NCI-H748 treated with DMSO at 0.1 percent for 48 hours (cell line): ENCODE measurements around the gene CDCA5.

Experiments used
- DNase-seq: peaks from one replicate; lab custom pipeline; 2025; lab: John Stamatoyannopoulos, UW

CDCA5 gene

DNA sequence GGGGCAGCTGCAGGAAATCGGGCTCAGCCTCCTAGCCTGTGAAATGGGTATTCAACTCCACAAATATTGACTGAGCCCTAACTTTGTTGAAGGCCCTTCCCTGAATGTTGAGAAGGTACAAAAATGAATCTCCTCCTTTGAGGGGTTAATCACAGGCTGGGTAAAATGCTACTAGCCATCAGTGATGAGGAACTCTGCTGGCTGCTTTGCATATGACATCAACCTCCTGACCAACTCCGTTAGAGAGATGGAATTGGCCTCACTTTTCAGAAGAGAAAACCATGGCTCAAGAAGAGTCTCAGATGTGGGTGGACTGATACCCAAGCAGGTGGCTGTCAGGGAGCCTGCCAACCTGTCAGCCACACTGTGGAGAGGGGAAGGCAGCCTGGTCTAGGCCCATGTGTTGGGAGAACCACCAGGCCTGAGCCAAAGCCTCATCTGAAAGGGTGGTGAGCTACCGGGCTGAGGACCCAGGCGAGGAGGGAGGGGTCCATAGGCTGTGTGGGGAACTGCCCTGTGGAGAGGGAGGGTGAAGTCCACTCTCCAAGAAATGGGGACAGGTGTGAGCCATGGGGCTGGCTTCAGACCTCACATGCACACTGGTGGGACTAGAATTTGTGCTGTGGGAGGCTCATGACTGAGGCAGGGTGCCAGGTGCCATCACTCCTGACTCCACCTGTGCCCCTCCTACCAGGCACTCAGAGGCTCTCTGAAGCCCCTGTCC is 11.8 kb downstream of the CDCA5 start:
- DNase-seq: no peak

DNA sequence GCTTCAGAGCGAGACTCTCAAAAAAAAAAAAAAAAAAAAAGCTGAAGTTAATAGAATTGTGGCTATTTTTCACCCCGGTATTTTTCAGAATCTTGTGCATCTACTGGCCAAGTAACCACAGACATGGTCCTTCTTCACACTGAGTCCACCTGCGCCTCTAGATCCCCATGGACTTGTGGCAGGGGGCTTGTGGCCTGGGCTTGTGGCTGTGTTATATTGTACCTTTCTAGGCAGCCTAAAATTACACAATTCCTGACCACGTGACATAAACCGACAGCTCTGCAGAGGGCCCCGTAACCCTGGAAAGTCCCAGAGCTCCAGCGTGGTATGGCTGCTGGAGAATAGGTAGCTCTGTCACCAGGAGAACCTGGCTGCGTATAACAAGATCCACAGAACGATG is 14.6 kb downstream of the CDCA5 start:
- no peak for DNase-seq

DNA sequence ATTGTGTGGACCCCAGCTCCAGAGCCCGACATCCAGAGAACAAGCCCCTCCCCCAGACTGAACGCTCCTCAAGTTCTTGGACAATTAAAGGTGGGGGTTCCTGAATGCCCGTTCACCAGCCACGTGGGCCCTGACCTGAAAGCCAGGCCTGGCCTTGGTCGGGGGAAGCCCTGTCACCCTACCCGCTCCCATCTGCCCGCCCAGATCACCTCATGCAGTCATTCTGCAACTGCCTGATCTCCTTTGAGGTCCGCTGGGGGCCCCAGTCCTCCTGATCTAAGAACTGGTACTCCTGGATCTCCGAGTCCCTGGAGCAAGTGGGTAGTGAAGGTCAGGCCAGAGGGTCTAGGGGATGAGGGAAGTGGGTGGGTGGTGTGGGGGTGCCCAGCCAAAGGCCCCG is 16.4 kb downstream of the CDCA5 start:
- DNase-seq: no peak

DNA sequence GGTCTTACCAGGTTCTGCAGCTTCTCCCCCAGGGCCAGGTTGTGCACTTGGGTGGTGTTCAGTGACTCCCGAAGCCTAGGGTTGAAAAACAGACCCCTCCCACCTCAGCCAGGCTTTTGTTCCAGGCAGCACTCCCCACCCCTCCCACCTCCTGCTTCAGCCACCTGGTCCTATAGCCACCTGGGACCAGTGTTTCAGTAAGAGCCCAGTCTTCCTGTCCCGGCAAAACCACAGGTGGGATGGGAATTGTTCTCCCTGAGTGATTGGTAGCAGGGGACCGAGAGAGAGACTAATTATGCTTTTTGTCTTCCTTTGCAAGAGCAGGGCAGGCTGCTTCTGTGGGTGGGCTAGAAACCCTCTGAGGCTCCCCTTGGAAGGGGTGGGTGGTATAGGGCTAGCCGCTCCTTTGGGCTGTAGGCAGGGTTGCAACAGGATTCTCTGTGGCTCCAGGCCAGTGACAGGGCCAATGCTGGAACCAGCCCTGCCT is 17.0 kb downstream of the CDCA5 start:
- DNase-seq: no peak

DNA sequence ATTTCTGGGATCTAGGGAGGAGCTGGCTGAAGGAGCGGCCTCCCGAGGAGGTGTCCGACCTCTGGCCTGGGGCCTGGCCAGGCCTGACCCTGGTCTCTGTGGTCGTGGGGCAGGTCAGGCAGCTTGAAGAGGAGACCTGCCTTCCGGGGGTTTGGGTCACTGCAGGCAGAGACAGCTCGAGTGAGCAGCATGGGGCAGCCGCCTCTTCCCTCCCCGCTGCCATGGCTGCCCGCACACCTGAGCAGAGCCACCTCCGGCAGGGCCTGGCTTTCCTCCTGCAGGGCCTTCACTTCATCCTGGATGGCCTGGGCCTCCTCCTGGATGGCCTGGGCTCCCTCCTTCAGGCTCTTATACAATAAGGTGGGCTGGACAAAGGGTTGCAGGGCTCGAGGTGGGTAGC is 17.5 kb downstream of the CDCA5 start:
- no peak for DNase-seq

DNA sequence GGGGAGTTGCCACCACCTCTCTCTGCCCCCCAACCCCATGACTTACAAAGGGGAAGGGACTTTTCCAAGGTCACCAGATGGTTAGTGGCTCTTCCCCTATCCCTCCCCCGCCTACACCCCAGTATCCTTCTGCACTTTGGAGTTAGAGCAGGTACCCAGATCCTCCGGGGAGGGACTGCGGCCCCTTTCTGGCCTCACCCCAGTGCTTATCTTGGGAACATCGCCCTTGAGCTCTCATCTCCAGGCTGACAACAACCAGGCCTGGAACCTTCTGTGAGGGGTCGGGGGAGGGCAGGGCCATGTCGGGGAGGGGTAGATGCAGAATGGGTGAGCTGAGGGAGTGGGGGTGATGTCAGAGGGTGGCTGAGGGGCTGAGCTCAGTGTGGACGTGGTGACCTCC is 18.0 kb downstream of the CDCA5 start:
- no peak for DNase-seq

- no peak for DNase-seq
Observed at GRCh38 chr11:65064847-65065240, 19.0 kb downstream of the CDCA5 start.

DNA sequence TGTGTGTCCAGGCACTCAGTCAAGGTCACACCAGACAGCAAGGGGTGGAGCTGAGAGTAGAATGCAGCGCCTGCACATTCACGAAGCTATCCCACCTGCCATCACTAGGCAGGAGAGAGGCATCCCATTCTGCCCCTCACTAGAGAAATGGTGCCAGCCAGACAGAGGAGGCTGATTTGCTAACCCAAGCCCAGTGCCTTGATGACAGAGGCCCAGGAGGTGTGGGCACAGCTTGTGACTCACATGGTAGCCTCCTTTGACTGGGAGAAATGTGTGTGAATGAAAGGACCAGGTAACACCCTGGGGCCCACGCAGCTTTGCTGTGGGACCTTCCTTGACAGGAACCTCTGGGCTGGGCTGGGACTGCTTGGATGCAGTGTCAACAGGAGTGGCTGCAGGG is 20.3 kb downstream of the CDCA5 start:
- DNase-seq: no peak

DNA sequence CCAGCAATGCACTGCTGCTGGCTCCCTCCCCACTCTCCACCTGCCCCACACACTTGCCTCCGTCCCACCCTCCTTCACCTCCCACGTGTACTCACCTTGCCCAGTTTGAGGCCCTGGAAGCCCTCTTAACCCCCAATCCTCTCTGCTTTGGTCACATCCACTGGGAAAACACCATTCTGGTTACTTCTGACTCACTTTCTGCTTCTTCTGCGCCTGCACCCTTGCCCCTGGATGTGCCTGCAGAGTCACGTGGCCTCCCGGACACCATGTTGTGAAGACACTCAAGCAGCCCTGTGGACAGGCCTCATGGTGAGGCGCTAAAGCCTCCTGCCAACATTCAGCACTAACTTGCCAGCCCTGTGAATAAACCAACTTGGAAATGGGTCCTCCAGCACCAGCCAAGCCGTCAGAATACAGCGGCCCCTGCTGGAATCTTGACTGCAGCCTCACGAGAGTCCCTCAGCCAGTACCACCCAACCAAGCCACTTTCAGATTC is 22.9 kb downstream of the CDCA5 start:
- no peak for DNase-seq

DNA sequence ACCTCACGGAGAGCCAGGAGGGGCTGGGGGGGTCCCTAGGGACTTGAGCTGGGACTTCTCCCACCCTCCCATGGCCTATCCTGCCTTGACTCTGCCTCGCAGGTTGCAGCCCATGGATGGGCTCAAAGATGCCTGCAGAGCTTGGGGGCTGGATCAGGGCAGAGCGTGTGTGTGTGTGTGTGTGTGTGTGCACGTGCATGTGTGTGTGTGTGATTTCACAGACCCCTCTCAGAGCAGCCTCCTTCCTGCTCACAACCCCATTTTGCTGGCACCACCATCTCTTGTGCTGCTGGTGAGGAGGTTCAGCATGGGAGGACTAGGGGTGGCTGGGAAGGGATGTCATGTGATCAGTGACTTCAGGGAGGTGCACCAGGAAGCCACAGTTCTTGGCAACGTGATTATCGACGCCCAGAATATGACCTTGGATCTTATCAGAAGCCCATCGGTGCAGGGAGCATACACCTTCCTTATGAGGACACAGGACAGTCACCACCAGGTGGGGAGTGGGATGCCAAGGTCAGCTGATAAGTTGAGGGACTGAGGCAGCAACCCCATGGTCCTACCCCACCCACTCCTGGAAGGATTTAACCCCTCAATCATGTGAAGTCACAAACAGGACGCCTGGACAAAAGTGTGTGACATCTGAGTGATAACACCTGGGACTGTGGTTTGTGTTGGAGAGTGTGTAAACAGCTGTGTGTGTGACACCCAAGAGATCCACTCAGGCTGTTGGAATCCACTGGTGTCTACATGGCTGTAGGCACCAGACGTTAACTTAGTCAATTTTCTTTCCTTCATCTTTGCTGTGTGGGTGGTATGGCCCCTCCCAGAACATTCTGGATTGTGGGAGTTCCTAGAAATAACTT is 23.6 kb downstream of the CDCA5 start:
- DNase-seq: no peak

DNA sequence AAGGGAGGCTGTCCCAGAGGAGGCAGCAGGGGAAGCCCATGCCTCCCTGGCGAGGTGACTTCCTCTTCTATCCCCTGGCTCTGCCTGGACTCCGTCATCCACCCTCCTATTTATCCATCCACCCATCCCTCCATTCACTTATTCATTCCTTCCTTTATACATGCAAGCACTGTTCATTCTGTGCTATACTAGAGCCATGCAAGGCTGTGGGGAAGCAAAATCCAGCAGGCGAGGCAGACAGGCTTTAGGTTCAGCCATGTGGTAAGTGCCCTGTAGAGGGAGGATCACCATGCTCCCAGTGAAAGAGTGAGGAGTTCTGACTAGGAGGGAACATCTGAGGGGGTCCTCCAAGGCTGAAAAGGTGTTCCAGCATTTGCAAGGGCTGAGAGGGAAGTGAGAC is 24.3 kb downstream of the CDCA5 start:
- no peak for DNase-seq

- DNase-seq: no peak
Observed at GRCh38 chr11:65058419-65059054, 25.3 kb downstream of the CDCA5 start, which contains the start of gene NAALADL1. NAALADL1 (minus strand) TSS chr11:65058553; CDS start chr11:65058521, 32 bp downstream.

DNA sequence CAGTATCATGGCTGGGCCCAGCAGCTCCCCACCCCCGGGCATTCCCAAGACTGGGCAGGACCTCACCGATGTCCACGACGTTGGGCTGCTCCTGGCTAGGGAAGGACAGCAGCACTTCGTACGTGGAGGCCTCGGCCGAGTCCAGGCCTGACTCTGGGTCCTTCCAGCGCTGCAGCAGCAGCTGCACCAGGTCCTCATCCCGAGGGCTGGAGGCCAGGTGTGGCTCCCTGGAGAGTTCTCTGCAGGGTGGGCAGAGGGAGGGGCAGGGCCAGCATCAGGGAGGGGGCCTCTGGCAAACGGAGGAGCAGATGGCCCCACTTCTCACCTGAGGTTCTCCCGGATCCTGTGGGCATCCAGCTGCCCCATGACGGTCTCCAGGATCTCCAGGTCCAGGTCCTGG is 25.8 kb downstream of the CDCA5 start:
- no peak for DNase-seq

DNA sequence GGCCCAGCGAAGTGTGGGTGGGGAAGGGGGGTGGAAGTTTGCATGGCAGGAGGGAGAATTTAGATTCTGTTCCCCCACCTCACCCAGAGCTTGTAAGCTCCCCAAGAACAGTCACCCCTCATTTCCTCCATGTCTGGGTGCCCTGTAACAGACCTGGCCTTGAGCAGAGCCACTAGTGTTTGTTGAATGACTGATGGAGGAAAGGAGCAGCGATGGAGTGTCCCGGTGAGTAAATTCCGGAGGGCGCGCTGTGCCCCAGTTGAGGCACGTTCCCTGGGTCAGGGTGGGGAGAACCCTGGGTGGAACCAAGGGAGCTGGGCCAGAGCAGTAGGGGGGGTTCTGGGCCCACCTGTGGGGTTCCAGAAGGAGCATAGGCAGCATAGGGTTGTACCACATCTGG is 26.3 kb downstream of the CDCA5 start:
- no peak for DNase-seq

DNA sequence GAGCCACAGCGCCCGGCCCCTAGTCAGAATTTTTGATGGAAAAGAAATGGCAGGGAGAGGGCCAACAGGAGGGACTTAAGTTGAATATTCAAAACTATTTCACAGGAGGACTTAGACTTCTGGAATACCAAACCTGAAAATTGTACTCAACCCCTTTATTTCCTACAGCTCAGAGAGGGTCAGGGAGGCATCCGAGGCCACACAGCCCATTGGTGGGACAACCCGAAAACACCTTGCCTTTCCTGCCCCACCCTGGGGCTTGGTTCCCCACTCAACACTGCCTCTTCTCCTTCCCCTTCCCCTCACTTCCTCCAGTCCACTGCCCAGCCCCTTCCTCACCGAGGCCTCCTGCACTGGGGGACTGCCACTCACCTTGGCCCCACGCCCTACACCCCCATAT is 26.8 kb downstream of the CDCA5 start:
- no peak for DNase-seq

DNA sequence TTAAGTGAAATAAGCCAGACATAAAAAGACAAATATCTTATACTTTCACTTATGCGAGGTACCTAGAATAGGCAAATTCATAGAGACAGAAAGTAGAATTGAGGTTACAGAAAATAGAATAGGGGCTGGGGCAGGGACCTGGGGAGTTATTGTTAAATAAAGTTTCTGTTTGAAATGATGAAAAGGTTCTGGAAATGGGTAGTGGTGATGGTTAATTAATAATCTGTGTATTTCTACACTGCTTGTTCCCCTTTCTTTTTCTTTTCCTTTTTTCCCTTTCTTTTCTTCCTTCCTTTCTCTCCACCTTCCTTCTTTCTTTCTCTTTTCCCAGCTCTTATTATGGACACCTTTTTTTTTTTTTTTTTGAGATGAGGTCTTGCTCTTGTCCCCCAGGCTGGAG is 28.3 kb downstream of the CDCA5 start:
- no peak for DNase-seq

DNA sequence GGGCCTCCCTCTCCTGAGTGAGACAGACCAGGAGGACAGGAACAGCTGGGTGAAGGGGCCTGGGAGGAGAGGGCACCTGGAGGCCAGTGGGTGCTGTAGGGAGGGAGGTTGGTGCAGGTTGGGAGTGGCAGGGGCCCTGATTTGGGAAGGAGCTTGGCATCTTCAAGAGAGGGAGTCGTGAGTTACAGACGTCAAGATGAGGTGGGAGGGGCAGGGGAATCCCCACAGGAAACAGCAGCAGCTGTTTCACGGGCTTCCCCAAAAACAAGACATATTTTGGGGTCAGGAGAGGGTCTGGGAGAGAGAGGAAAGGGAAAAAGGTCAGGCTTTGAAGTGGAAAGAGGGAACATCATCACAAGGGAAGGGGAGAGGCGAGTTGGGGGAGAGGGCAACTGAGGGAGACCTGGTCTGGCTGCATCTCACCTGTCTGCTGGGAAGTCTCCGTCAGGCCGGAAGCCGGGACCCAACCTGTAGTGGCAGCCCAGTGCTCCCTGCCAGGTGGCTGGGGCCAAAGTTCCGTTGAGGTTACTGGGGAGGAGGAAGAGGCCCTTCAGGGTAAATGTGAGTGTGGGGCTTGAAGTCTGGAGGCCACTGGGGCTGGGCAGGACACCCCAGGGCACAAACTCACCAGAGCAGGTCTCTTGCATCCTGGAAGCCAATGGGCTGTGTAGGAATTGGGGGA is 29.9 kb downstream of the CDCA5 start:
- DNase-seq: no peak

- no peak for DNase-seq
Observed at GRCh38 chr11:65051398-65051858, 32.4 kb downstream of the CDCA5 start.

GRCh38 chr11:65047581-65048422 is 36.0 kb downstream of the CDCA5 start:
- no peak for DNase-seq

DNA sequence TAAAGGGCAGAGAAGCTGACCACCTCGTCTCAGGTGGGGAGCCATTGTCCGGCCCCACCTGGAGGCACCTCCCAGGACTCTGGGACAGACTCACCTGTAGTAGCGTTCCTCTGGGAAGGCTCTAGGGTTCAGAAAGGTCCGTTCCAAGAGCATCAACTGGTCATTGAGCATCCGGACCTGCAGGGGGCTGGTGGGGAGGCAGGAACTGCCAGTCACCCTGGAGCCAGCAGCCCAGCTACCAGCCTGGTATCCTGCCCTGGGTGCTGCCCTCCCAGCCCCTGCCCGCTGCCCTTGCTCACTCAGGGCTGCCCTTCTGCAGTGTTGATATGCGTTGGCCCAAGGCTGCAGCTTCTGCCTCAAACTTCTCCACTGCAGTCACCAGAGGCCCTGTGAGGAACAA is 38.1 kb downstream of the CDCA5 start:
- DNase-seq: no peak

- no peak for DNase-seq
Observed at GRCh38 chr11:65045061-65045460, 38.8 kb downstream of the CDCA5 start.
